Articular chondrocyte of knee joint (primary cell): ENCODE measurements around the gene IGSF23. TPM values are rescaled to one million over a fixed set of nuclear protein-coding genes. Genes with fewer than 3 reads are reported as not detected.

Experiments
- small RNA-seq: library from RNA; depleted of rRNA; stranded (forward); fragments of <200 nt; gene quantifications from one replicate; pipeline ENCODE3, GENCODE V24; 2012
- total RNA-seq: library from RNA; depleted of rRNA; stranded (reverse); fragments of >200 nt; gene quantifications from 2 replicates; pipeline ENCODE4 v1.2.3, GENCODE V29; 2012

Gene IGSF23
- 0.26 and 0.86 TPM in 2 replicates for total RNA-seq

GRCh38 chr19:44613295-44614178 is at the start of gene IGSF23:
TSS of gene IGSF23 (plus strand) at chr19:44613563. CDS start at chr19:44613646, 83 bp downstream.

GRCh38 chr19:44643605-44644401 is 30.4 kb downstream of the IGSF23 start, which contains the start of gene PVR:
TSS of gene PVR (plus strand) at chr19:44643910. CDS start at chr19:44644097, 187 bp downstream.

GRCh38 chr19:44671400-44671799 is 58.0 kb downstream of the IGSF23 start, which contains the start of gene CEACAM19:
TSS of gene CEACAM19 (plus strand) at chr19:44671482. CDS start at chr19:44671932, 450 bp downstream.

Small RNA genes within 50 kb of the gene (small RNA-seq; reads per million reads assigned to genes)
- not detected for gene AC243964.1

Other genes with a start within 250 kb of the IGSF23 start
- gene ZNF285, start 212.0 kb upstream of the IGSF23 start, total RNA-seq: 3.9 and 4.4 TPM in 2 replicates
- 12.0 and 13.3 TPM in 2 replicates for gene ZNF229, start 165.1 kb upstream of the IGSF23 start, total RNA-seq
- gene ZNF180, start 113.0 kb upstream of the IGSF23 start, total RNA-seq: 7.6 and 10.4 TPM in 2 replicates
- not detected in 2 replicates for gene CEACAM20, start 83.9 kb upstream of the IGSF23 start, total RNA-seq
- 86.0 and 95.1 TPM in 2 replicates for gene PVR, start 30.3 kb downstream of the IGSF23 start, total RNA-seq
- gene CEACAM19, start 57.9 kb downstream of the IGSF23 start, total RNA-seq: 2.2 and 3.1 TPM in 2 replicates
- not detected in 2 replicates for gene CEACAM16, start 85.6 kb downstream of the IGSF23 start, total RNA-seq
- gene BCL3, start 135.1 kb downstream of the IGSF23 start, total RNA-seq: 11.2 and 14.2 TPM in 2 replicates
- not detected in 2 replicates for gene CBLC, start 164.3 kb downstream of the IGSF23 start, total RNA-seq
- 10.7 and 13.1 TPM in 2 replicates for gene BCAM, start 195.5 kb downstream of the IGSF23 start, total RNA-seq
- gene NECTIN2, start 232.7 kb downstream of the IGSF23 start, total RNA-seq: 35.6 and 43.1 TPM in 2 replicates